GM18499 (cell line): ENCODE measurements around the gene POLR2H.

Source experiments
- ATAC-seq: cut with Tn5 transposase; IDR thresholded peaks from one replicate; pipeline ENCODE4 v1.9.1; 2021; ENCODE audit warnings: moderate number of reproducible peaks; ENCODE audit not compliant: insufficient read depth, unreplicated experiment

The POLR2H gene

DNA sequence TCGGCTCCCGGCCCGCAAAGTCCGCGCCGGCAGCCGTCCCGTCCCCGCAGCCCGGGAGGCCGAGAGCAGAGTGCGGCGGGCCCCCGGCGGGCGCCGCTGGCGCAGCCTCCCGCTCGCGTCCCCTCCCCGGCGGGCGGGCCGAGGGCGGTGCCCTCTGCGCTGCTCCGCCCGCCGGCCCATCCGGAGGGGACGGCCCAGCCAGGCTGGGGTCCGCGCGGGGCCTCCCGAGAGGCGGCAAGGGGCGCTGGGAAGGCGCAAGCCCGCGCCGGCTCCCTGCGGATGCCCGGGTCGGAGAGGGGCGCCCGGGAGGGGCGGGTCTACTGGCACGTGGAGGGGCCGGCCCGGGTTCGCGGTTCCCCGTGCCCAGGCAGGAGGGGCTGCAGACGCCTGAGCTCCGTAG is at the start of gene POLR2H, which contains the start of gene CLCN2:
POLR2H (plus strand) TSS at position 179 of the 400 bp plus-strand sequence. CDS start 1,783 bp downstream, outside the sequence.
CLCN2 (minus strand) TSS at position 74 of the 400 bp plus-strand sequence. CDS start 126 bp downstream, outside the sequence.
- ATAC-seq = no peak

DNA sequence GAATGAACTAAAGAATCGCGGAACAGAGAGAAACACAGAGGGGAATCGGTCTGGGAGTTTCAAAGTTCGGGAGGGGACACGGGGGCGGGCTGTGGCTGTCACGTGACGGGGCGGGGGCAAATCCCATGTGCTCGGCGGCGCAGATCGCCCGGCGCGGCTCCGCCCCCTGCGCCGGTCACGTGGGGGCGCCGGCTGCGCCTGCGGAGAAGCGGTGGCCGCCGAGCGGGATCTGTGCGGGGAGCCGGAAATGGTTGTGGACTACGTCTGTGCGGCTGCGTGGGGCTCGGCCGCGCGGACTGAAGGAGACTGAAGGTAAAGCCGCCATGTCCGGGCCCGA is 47.2 kb upstream of the POLR2H start, which contains the start of gene EIF4G1:
EIF4G1 (plus strand) TSS at position 244 of the 337 bp plus-strand sequence. CDS start 1,191 bp downstream, outside the sequence.
- ATAC-seq = peak; percentile 54

DNA sequence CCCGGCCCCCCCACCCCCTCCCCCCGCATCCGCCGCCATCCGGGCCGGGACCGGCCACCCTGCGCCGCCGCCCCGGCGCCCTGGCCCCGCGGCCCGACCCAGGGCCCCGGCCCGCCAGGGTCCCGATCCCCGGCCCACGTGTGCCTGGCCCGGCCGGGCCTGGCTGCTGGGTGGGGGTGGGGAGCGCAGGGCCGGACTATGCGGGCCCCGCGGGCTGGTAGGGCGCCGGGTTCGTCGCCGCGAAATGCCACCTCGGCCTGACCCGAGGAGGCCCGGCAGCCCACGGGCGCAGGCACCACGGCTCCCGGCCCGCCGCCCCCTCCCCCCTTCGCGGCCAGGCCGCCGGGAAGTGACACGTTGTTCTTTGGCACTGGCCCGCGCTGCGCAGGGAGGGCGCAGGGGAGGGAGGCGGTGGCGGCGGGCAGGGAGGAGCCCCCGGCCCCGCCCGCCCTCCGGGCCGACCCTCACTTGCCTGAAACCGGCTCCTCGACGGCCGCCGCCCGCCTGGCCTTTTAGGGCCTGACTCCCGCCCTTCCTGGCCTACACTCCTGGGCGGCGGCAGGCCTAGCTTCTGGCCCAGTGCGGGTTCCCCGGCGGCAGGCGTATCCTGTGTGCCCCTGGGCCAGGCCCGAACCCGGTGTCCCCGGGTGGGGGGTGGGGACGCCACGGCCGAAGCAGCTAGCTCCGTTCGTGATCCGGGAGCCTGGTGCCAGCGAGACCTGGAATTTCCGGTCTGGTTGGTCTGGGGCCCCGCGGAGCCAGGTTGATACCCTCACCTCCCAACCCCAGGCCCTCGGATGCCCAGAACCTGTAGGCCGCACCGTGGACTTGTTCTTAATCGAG is 46.6 kb upstream of the POLR2H start:
- peak; percentile 24 for ATAC-seq

DNA sequence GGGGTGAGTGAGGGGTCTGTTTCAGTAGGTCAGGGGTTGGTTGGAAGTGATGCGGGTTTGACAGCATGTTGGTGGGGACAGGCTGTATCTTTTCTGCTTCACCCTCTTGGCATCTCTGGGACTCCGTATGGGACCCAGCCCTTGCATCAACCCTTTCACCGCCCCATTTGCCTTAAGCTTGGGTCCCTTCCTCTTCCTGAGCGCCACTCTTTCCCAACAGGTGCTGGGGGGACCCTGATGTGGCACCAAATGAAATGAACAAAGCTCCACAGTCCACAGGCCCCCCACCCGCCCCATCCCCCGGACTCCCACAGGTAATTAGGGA is 46.0 kb upstream of the POLR2H start:
- no peak for ATAC-seq

DNA sequence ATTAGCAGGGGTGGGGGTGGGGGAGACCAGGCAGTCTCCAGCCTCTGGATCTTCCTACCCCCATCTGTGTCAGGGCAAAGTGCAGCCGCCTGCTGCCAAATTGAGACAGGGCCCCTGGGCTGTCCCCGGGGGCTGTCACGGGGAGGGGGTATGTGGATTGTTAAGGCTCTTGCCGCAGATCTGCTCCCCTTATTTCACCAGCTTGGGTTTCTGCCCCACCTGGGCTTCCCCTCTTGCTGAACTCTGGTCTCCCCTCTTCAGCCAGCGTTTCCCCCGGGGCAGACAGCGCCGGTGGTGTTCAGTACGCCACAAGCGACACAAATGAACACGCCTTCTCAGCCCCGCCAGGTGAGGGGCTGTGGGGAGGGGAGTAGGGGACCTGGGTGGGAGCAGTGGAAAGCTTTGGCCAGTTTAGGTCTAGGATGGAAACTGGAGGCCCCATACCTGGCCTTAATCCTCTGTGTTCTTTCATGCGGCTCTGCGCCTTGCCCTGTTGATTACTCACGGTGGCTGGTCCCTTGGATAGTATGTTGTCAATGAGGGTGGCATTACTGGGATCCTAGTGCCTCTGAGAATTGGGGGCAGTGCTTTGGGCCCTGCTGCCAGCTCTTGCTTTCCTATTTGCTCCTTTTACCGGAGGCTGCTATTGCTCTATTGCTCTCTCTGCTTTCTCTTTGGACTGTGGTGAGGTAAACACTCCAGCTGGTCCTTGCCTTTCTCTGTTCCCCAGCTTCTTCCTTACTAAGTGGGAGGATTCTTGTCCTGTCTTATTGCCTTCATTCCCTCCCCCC is 45.4 kb upstream of the POLR2H start:
- ATAC-seq = no peak

DNA sequence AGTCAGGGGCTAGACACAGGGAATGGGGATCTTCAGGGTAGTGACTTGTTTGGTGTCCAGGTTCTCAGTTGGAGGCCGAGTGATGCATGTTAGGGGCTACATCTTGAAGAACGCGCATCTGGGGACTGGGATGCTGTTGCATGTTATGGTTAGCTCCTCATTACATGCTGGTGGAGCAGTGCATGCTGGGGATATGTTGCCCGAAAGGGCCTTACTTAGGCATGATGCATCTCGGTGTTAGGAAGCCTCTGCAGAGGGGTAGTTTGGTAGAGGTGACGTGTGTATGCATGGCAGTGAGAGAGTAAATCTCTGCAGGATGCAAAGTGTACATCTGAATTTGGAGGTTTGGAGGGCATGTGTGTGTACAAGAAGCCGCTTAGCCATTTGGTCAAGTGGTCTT is 44.7 kb upstream of the POLR2H start:
- no peak for ATAC-seq

DNA sequence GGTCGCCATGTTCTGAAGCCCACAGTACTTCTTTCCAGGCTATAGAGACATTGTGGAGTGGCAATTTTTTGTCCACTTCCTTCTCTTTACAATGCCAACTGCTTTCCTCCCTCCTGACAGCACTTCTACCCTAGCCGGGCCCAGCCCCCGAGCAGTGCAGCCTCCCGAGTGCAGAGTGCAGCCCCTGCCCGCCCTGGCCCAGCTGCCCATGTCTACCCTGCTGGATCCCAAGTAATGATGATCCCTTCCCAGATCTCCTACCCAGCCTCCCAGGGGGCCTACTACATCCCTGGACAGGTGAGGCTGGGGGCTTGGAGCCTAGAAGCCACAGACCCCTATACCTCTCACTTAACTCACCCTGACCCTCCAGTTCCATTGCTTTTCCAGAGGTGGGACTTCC is 44.3 kb upstream of the POLR2H start:
- ATAC-seq = no peak

DNA sequence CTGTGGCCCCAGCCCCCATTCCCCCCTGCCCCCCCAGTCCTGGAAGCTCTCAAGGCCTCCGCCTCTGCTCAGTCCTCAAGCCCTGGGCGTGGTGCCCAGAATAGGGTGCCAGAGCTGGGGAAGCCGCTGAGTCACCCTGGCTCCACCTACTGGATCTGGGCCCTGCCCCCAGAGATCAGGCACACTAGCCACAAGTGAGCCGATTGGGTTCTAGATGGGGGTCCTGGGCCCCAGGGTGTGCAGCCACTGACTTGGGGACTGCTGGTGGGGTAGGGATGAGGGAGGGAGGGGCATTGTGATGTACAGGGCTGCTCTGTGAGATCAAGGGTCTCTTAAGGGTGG is 41.4 kb upstream of the POLR2H start:
- ATAC-seq = no peak

DNA sequence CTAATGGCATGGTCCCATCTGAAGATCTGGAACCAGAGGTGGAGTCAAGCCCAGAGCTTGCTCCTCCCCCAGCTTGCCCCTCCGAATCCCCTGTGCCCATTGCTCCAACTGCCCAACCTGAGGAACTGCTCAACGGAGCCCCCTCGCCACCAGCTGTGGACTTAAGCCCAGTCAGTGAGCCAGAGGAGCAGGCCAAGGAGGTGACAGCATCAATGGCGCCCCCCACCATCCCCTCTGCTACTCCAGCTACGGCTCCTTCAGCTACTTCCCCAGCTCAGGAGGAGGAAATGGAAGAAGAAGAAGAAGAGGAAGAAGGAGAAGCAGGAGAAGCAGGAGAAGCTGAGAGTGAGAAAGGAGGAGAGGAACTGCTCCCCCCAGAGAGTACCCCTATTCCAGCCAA is 39.8 kb upstream of the POLR2H start:
- ATAC-seq = no peak

DNA sequence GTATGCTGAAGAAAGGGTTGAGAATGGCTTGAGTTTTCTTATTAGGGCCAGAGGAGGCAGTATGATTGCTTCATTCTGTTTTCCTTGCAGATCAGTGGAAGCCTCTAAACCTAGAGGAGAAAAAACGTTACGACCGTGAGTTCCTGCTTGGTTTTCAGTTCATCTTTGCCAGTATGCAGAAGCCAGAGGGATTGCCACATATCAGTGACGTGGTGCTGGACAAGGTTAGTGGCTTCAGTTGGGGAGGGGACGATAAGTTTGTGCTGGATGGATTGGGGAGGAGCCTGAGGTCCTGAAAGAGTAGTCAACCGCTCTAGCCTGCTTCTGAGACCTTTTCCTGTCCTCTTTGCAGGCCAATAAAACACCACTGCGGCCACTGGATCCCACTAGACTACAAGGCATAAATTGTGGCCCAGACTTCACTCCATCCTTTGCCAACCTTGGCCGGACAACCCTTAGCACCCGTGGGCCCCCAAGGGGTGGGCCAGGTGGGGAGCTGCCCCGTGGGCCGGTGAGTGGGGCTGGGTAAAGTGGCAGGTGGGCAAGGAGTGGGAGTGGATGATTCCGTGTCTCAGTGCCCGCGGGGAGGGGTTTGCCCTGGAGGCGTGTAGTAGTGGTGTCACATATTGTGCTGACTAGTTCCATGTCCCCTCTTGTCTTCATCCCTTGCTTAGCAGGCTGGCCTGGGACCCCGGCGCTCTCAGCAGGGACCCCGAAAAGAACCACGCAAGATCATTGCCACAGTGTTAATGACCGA is 38.6 kb upstream of the POLR2H start:
- ATAC-seq = no peak

DNA sequence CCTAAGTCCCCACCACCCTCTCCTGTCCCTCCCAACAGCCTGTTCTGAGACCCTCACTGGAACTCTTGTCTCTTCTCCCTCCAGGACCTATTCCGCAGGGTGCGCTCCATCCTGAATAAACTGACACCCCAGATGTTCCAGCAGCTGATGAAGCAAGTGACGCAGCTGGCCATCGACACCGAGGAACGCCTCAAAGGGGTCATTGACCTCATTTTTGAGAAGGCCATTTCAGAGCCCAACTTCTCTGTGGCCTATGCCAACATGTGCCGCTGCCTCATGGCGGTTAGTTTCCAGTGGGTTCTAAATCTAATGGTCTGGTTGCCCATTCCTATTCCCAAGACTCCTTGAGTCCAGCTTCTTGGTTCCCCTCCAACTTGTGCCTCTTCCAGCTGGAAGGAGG is 37.8 kb upstream of the POLR2H start:
- no peak for ATAC-seq

DNA sequence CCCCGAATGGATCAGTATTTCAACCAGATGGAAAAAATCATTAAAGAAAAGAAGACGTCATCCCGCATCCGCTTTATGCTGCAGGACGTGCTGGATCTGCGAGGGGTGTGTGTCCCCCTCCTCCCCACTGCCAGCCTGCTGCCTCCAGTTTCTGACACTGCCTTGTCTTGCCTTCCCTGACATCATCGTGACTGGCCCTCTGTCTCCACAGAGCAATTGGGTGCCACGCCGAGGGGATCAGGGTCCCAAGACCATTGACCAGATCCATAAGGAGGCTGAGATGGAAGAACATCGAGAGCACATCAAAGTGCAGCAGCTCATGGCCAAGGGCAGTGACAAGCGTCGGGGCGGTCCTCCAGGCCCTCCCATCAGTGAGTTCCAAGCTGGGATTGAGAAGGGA is 36.2 kb upstream of the POLR2H start:
- no peak for ATAC-seq

DNA sequence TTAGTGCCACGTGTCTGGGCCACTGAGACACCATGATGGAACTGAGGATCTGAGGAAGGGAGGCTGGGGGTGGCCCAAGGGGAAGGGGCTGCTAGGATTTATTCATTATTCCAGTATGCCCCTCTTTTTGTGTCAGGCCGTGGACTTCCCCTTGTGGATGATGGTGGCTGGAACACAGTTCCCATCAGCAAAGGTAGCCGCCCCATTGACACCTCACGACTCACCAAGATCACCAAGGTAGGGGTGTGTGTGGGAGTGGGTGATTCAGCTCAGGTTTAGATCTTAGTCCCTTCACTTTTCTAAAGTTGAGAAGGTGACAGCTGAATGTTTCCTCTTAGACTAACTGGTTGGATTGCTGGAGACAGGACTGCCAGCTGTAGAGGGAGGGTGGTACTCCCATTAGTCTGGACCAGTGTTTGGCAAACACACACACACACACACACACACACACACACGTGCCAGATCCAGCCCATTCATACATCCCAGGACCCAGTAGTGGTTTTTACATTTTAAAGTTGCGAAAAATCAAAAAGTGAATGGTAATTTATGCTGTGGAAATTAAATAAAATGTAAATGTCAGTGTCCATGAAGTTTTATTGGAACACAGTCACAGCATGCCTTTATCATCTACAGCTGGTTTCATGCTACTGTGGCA is 35.7 kb upstream of the POLR2H start:
- ATAC-seq = no peak

DNA sequence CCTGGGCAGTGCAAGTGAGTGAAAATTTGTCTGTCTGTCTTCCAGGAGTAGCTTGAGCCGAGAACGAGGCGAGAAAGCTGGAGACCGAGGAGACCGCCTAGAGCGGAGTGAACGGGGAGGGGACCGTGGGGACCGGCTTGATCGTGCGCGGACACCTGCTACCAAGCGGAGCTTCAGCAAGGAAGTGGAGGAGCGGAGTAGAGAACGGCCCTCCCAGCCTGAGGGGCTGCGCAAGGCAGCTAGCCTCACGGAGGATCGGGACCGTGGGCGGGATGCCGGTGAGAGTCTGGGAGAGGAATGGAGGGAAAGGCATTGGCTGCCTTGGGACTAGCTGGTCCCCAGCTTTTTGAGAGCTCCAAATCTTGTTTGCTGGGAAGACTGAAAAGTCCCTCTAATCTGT is 34.3 kb upstream of the POLR2H start:
- no peak for ATAC-seq

DNA sequence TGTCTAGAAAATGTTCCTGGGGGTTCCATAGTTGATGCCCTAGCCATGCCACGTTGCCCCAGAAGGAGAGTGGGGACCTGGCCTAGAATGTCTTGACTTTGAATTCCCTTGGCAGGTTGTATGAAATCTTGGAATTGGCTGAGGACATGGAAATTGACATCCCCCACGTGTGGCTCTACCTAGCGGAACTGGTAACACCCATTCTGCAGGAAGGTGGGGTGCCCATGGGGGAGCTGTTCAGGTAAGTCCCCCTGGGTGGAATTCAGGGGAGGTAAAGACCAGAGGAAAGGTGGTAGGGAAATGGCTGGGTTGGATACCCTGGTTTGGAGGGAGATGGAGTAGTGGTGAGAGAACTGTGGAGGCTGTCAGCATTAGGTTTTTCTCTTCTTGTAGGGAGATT is 33.0 kb upstream of the POLR2H start:
- ATAC-seq = no peak

DNA sequence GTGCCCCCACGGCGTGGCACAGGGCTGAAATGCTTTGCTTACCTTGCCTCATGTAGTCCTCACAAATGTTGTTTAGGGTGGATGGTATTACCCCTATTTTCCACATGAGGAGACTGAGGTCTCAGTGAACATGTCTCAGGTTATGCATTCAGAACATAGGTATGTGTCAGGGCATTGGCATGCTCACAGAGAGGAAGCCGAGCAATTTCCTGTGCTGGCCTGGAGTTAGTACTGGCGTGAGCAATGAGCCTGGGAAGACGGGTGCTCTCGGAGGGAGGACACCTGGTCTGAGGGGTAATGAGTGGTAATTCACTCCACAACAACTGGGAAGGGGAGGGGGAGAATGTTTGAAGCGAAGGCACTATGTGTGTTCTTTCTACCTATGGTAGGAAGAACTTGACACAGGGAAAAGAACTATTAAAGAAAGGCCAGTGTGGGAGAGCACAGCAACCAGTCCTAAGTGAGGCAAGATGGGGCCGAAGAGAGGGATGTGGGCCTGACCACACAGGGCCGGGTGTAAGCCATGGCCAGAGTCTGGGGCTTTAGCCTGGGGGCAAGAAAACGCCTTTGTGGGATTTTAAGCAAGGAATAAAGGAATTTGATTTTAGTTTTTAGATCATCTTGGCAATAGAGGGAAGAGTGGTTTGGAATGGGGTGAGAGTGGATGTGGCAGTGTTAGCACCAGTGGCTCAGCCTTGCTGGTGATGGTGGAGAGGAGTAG is 29.0 kb upstream of the POLR2H start:
- no peak for ATAC-seq

DNA sequence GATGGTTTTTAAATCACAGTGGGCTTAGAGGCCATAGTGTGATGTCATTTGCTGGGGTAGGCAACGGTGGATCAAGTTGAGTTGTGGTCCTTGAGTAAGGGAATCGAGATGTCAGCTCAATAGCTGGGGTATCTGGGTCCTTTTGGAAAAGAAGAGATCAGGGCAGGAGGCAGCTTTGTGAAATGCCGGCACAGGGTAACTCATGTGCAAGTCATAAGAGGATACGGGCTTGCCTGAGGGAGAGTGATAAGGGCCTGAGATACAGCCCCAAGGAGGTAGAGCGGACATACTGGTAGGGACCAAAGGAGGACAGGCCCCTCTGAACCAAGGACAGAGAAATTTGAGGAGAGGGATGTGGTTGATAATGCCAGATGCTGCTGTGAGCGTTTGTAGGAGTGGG is 28.3 kb upstream of the POLR2H start:
- no peak for ATAC-seq

DNA sequence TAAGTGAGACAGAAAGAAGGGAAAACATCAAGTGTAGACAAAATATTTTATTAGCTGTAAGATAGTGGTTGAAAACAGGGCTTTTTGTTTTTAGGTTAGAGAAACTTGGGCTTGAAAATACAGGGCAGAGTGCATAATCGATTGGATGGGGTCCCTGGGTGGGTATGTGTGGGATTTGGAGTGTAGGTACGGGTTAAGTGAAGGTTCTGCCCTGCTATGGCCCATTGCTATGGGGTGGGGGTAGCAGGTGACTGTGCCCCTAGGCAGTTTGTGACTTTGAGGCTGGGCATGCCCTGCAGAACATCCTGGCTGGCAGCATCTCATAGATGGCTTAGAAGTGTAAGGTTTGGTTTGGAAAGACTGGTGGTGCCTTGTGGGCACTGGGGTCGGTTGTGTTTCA is 27.8 kb upstream of the POLR2H start:
- ATAC-seq = no peak

DNA sequence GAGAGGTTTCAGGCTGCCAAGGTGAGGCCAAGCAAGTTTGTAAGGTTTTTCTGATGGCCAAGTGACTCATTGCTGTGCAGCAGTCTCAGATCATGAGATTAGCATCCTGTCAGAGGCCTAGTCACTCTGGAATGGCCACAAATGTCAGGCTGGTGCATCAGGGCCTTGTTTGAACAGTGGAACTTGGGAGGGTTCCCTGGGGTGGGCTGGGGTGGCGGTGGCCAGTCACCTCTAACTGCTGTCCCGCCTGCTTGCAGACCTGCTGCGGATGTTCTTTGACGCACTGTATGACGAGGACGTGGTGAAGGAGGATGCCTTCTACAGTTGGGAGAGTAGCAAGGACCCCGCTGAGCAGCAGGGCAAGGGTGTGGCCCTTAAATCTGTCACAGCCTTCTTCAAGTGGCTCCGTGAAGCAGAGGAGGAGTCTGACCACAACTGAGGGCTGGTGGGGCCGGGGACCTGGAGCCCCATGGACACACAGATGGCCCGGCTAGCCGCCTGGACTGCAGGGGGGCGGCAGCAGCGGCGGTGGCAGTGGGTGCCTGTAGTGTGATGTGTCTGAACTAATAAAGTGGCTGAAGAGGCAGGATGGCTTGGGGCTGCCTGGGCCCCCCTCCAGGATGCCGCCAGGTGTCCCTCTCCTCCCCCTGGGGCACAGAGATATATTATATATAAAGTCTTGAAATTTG is 26.9 kb upstream of the POLR2H start:
- ATAC-seq = no peak
